ENCODE data around the gene TNFRSF18.

The TNFRSF18 gene

DNA sequence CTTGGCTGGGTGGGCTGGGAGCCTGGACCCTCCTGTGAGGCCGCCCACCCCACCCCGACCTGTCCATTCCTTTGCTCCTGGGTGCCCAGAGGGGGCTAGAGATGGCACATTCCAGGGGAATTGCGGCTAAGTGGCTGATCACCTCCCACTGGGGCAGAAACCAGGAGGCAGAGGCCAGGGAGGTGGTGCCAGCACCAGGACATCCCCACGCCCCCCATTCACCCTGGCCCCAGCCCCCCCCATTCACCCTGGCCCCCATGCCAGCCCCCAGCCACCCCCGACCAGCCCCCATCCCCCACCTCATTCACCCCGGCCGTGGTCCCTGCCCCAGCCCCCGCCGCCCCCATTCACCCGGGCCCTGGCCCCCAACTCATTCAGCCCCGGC lies 33.9 kb upstream of the TNFRSF18 start:
- no peak for DNase-seq

DNA sequence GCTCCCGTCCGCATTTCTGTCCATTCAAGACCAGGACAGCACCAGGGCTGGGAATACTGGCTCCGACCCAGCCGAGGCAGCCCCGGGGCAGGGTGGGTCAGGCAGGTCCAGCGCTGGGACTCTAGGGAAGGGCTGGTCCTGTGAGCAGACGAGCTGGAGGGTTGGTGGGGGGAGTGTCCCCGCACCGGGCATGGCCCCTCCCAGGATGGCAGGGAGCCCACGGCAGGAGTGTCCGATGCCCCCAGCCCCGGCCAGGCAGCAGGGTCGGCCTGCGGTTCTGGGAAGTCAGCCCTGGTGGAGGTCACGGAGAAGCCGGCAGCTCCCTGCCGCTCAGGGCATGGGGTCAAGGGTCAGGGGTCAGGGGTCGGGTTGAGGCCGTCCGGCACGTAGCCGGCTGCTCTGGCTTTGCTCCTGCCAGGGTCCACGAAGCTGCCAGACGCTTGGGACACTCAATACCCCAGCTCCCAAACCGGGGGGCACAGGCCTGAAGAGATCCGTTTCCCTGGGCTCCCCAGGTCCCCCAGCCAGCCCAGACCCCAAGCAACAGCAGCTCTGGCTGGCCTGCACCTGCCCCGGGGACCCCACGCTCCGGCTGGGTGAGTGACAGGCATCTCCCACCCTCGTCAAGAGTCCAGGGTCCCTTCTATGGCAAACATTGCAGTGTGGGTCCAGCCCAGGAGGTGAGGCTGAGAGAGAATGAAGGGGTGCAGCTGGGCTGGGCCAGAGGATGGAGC lies 33.4 kb upstream of the TNFRSF18 start:
- no peak for DNase-seq

DNA sequence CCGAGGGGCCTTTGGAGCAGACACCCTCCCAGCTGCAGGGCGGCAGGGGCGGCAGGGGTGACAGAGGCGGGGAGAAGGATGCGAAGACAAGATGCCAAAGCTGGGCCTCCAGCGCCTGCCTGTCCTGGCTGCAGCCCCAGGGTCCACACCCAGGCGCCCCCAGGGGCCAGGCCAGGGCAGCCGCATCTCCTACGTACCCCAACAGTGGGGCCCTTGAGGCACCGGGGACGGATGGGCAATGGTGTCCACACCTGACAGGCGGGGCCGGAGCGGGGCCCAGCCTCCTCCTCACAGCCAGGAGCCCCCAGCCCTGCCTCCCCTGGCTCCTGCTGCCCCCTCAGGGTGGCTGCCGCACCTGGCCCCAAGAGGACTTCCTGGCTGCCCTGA lies 32.8 kb upstream of the TNFRSF18 start:
- no peak for DNase-seq

DNA sequence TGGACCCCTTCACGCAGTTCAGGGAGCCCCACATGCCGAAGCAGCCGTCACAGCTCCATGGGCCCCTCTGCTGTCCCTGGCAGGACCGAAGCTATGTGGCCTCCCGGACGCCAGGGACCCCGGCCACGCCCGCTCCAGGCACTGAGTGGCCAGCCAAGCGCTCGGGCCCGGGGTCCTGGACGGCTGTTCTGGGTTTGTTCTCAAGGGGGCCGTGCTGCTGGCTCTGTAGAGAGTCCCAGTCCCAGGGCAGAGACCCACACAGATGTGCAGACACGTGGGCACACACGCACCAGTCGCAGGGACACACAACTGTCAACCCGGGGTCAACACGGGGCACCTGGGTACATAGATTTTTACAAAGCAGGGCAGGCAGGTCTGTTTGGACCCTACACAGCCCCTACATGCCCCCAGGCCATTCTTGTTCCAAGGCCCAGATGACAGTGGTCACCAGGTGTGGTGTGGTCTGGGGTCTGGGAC lies 32.3 kb upstream of the TNFRSF18 start:
- no peak for DNase-seq

DNA sequence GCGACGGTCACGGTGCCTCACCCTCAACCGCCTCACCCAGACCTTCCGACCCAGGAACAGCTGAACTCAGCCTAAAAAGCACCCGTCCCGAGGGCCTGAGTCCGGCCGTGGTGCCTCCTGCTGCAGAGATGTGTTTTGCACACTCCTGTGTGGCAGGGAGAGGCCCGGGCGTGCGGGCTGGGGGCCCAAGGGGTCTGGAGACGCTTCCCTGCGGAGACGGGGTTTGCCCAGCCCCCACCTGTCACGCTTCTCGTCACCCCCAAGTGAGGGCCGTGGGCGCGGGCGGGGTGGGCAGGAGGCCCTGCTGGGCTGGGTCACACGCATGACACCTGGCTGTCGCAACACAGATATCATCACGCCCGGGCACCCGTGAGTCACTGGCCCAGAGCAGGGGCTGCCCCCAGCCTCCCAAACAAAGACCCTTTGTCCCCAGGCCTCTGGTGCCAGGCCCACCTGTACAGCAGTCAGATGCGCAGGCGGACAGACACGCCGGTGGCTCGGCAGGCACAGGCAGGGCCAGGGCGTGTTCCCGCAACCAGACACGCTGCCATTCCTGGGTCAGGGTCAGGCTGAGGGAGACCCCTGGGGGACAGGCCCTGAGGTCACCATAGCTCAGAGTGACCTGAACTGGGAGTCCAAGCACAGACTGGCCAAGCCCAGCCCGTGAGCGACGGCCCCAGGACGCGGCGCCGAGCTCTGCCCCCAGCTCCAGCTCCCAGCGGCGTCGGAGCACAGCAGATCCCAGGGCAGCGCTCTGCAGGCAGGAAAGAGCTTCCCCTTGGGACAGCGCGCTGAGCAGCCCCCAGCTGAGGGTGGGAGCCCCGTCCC lies 31.7 kb upstream of the TNFRSF18 start:
- DNase-seq: no peak

DNA sequence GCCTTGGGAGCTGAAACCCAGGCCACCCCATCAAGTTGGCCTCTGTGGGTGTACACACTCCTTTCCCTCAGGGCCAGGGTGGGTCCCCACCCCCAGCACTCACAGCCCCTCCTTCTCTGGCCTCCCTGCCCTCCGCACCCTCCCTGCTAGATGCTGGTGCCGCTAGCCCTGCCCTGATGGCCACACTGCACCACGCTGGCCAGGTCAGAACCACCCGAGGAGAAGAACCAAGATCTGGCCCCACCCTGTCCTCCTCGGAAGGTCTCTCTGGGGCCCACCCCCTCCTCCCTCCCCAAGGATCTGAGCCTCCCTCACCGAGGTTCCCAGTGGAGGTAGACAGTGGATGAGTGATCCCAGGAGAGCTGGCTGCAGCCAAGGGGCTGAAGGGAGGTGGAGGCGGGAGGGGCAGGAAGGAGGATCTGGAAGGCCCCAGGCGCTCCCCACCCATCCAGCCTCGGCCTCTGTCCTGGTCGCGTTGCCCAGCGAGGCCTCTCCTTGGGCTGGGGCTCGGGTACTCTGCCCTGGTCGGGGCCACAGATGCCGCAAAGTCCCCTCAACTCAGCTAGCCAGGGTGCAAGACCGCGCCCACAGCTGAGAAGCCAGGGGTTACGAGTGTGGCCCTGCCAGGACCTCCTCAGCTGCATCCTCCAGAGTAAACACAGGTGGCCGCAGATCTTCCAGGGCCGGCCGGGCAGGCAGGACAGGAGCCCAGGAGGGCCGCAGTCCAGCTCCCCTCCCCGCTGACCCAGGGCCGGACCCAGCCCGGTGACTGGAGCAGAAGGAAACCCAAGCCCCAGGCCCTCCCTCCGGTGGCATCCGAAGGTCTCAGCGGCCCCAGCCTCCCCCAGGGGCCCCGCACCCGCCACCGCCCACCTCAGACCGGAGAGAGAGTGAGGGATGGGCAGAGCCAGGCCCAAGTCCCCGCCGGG lies 30.8 kb upstream of the TNFRSF18 start:
- DNase-seq: no peak

DNA sequence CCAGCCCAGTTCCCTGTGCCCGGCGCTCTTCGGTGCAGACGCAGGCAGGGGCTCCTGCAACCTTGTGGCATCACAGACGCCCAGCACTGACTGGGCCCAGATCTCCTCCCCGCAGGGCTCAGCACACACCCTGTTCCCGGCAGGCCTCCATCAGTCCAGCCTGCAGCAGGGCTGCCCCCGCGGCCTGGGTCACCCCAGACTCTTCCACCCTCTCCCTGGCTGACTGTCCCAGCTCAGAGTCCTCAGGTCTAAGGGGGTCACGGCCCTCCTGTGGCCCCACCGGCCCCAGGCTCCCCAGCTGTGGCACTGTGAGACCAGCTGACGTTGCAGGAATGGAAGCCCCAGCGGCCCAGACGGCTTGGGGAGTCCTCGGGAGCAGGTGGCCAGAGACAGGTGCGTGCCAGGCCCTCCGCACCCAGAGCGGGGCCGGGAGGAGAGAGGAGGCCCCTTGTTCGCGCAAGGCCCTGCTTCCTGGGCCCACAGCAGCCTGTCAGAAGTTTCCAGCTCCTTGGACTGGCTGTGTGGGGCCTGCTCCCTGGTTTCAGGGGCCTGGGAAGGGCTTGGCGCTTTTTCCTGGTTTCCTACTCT lies 29.9 kb upstream of the TNFRSF18 start:
- DNase-seq: no peak

DNA sequence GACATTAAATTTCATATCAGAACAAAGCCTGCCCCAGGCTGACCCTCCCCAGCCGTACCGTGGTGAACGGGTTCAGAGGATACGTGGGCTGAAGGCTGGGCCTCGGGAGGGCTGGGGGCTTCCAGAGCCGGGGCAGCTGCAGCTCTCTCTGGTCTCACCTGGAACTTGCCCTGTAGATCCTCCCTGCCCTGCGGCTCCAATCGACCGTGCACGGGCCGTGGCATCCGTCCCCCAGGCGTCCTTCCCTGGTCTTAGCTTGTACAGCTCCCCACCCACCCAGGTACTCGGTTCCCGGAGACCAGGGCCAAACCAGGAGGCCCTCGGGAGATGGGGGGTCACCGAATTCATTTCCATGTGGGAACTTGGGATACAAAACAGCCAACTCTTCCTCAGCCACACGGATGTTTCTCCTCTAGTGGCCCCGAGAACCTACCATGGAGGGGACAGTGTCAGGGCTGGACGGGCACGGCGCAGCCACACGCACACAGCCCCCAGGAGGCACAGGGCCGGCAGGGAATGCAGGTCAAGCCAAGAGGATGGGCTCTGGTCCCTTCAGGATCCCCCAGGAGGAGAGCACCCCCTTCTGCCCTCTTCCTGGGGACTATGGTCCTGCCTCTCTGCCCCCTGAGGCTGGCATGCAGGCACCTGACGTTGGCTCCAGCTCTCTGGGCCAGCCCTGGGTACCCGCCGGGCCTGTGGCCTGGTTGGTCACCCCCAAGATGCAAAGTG lies 28.8 kb upstream of the TNFRSF18 start:
- DNase-seq: no peak

DNA sequence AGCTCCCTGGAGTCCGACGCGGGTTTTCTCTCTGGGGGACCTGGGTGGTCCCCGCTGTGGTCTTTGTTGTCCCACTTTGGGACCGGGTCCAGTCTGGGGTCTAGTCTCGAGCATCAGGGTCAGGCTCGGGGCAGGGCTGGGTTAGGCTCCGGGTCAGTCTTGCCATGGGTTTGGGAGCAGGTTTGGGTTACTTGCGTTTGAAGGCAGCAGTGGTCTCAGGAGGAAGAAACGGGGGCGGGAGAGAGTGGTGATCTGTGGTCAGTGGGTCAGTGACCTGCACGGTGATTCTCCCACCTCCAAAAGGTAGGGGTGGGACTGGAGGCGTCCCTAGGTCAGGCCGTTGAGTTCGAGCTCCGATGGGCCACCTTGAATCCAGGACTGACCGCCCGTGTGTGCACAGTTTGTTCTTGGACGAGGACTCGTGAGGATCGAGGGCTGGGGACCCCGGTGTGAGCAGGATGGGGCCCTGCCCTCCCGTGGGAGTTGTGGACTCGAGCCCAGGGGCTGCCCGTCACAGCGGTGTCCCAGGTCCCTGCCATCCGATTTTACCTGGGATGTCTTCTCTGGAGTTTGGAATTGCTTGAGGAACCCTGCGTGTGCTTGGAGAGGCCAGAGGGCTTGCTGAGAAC lies 27.9 kb upstream of the TNFRSF18 start:
- no peak for DNase-seq

DNA sequence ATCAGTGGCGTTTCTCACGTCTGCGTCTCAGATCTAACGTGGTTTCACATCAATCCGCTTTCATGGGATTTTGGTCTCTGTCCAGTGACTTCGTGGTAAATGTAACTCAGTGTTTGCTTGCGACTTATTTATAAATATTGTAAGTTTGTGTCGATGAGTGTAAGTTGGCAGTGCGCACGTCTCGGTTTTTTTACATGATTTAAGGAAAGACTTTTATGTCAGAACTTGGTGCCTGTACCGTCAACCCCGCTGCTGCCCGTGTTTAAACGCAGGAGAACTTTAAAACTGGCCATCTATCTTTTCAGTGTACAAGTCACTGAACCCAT lies 27.1 kb upstream of the TNFRSF18 start:
- DNase-seq: no peak

DNA sequence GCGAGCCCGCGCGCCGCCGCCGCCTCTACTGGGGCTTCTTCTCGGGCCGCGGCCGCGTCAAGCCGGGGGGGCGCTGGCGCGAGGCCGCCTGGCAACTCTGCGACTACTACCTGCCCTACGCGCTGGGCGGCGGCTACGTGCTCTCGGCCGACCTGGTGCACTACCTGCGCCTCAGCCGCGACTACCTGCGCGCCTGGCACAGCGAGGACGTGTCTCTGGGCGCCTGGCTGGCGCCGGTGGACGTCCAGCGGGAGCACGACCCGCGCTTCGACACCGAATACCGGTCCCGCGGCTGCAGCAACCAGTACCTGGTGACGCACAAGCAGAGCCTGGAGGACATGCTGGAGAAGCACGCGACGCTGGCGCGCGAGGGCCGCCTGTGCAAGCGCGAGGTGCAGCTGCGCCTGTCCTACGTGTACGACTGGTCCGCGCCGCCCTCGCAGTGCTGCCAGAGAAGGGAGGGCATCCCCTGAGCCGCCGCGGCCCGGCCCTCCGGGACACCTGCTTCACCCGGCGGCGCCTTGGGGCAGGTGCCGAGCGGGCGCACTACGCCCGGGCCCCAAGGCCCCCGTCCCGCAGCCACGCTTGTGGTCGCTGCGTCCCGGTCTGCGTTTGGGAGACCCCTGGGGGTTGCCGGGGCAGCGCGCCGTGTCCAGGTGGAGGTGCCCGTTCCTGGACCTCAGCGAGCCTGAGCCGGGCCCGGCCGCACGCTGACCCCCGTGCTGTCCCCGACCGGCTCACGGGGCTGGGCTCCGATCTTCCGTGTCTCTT lies 26.6 kb upstream of the TNFRSF18 start:
- DNase-seq: no peak

DNA sequence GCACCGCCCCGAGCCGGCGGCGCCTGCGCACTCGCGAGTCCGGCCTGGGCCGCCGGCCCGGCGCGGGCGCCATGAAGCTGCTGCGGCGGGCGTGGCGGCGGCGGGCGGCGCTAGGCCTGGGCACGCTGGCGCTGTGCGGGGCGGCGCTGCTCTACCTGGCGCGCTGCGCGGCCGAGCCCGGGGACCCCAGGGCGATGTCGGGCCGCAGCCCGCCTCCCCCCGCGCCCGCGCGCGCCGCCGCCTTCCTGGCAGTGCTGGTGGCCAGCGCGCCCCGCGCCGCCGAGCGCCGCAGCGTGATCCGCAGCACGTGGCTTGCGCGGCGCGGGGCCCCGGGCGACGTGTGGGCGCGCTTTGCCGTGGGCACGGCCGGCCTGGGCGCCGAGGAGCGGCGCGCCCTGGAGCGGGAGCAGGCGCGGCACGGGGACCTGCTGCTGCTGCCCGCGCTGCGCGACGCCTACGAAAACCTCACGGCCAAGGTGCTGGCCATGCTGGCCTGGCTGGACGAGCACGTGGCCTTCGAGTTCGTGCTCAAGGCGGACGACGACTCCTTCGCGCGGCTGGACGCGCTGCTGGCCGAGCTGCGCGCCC lies 25.9 kb upstream of the TNFRSF18 start, which contains the start of gene B3GALT6:
Gene B3GALT6 (plus strand): TSS at position 30 of the 588 bp plus-strand sequence. CDS start 42 bp downstream, at position 72.
- no peak for DNase-seq

DNA sequence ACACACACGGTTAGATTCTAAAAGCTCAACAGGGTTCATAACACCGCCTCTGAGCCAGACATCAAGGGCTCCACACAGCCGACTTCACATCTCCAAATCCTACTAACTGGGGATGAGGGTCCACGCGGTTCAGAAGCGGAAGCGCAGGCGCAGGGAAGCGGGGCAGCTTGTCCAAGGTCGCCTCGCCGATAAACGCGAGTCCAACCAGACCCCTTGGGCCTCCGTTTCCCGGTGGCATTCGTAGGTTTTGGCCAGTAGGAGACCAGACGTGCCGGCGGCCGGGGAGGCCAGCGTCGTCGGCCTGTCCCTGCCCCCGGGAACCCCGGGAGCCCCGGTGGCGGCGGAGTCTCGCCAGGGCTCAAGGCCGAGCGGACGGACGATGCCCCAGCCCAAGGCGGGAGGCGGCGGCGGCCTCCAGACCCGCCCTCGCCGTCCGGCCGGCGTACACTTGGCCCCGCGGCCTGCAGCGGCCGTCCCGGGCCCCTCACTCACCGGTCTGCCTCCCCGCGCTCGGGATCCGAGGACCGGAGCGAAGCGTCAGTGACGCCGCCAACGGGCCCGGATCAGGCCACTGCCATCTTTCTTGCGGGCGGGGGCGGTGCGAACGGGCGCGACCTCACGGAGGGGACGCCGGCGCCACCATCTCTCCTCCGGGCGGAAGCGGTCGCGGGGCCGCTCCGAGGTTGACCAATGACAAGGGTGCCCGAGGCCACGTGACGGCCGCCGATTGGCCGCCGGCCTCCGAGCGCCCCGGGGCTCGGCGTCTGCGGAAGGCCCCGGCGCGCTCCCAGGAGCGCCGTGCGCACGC lies 25.2 kb upstream of the TNFRSF18 start, which contains the start of gene SDF4:
Gene SDF4 (minus strand): TSS at position 602 of the 808 bp plus-strand sequence. CDS start 3,229 bp downstream, outside the sequence.
- peak; percentile 91 for DNase-seq

DNA sequence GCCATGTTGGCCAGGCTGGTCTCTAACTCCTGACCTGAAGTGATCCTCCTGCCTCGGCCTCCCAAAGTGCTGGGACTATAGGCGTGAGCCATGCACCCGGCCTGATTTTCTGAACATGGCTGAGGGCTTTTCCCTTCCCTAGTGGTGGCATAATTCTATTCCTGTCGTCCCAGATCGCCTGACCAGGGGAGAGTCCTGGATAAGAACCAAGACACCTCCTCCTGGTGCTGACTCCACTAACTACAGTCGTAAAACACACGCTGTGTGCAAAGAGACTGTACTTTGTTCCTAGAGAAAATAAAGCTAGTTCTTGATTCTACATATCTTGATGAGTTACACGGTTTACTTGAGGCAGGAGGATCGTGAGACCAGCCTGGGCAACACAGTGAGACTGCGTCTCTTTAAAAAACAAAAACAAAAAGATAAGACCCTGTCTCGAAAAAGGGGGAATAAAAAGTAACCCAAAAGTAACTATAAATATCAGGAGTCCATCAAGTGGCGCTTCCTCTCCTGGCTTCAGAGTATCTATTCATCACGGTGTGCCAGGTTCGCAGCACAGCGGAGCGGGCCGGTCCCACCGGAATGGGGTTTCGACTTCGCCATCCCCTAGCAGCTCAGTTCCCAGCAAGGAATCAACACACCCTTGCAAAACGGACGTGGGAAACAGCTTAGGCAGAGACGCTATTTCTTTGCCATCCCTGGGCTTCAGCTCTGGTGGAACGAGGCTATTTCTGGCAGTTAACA lies 24.4 kb upstream of the TNFRSF18 start:
- no peak for DNase-seq

DNA sequence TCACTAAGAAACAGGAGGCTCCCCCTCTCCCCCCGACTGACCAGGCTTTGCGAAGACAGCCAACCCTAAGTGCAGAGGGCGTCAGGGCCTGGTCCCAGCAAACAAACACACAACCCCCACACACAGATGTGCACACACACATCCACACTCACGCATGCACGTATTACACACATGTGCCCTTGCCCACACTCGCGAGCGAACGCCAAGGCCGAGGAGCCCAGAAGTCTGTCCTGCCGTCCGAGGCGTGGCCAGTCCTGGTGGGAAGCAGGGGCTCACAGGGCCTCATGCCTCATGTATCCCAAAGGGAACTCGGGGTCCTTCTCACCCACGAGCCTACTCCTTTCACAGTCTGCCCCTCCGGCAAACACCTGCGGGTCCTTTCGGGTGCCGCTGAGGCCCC lies 23.4 kb upstream of the TNFRSF18 start:
- DNase-seq: no peak

DNA sequence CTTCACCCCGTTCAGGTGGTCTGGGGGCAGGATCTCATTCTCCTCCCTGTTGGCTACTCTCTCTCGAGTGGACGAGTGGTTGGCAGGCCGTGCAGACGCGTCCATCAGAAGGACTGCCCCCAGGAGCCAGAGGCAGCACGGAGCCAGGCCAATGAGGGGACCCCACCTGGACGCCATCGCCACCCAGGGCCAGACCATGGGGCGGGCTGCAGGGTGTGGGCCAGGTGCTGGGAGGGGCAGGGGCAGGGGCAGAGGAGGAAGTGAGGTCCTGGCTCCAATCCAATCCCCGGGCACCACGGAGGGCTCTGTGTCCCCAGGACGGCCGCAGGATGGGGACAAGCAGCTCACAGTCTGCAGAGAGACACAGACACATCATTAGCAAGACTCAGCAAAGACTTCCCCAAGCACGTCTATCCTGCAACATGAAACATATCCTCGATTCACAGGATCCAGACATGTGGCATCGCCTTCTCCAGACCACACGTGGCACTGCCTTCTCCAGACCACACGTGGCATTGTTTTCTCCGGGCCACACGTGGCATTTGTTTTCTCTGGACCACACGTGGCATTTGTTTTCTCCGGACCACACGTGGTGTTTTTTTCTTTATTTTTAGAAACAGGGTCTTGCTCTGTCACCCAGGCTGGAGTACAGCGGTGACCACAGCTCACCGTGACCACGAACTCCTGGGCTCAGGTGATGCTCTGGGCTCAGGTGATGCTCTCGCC lies 22.4 kb upstream of the TNFRSF18 start:
- no peak for DNase-seq

DNA sequence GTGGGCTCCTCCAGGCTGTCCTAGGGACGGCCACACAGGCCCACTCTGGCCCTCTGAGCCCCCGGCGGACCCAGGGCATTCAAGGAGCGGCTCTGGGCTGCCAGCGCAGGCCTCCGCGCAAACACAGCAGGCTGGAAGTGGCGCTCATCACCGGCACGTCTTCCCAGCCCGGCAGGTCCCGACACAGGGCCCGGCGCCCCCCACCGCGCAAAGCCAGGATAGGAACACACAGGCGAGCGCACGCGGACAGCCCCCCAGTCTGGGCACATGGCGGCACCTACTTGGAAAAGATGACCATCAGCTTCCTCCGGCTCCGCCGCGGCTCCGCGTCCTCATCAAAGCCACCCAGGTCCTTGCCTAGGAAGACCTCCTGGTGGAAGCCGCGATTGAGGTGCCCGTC lies 21.8 kb upstream of the TNFRSF18 start:
- DNase-seq: no peak

DNA sequence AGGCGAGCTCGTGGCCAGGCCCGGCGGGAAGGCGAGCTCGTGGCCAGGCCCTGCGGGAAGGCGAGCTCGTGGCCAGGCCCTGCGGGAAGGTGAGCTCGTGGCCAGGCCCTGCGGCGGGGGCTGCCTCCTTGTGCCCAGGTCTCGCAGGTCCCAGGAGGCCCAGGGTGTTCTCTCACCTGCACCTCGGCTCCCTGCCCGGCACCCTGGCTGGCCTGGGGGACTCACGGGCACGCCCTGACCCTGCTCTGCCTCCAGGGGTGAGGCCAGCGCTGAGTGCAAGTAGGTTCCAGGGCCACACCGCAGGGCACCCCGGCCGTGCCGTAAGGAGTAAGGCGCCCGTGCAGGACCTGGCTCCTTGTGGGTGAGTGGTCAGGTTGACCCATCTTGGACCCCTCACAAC lies 21.0 kb upstream of the TNFRSF18 start:
- no peak for DNase-seq
